Measurements from ENCODE around the gene RAC3.

Gene RAC3

DNA sequence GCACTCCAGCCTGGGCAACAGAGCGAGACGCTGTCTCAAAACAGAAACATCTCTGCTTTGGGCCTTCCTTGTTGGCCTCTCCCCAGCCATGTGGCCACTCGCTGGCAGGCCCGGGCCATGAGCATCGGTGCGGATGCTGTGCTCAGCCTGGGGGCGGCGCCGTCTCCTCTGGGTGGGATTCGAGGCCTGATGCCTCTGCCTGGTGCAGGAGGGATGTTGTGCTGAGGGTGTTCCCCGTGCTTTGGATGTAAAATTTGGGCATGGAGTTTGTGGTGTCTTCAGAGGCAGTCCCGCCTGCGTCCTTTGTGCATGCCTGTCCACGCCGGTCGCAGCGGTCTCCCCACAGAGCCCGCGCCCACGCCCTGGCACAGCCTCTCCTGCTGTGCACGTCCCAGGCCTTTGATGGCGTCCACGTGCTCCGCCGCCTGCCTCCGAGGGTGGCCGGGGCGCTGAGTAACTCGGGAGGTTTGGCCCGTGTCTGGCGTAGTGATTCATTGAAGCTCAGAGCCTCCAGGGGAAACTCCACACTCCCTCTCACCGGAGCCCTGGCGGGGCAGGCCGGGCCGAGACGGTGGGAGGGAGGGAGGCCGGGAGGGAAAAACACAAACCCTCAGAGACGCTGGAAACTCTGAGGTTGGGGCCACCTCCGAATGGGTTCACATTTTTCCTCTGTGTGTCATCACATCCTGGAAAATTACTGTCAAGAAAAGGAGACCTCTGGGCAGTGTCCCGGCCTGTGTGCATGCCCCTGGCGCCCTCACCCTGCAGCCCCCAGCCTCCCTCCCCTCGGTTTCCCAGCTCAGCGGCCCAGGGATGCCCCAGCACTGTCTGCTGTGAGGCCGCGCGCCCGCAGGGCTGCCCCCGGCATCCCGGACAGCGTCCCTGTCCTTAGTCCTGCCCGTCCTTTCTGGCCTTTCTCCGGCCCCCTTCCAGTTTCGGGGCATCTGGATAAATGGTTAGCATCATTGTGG lies 27.8 kb upstream of the RAC3 start:
- no peaks in the 10 kb centered on the region for H3K27me3 ChIP-seq (replicated peaks; ENCODE audit: control insufficient read depth, insufficient read depth, low read length)
- TF ChIP-seq, protein P1, sequence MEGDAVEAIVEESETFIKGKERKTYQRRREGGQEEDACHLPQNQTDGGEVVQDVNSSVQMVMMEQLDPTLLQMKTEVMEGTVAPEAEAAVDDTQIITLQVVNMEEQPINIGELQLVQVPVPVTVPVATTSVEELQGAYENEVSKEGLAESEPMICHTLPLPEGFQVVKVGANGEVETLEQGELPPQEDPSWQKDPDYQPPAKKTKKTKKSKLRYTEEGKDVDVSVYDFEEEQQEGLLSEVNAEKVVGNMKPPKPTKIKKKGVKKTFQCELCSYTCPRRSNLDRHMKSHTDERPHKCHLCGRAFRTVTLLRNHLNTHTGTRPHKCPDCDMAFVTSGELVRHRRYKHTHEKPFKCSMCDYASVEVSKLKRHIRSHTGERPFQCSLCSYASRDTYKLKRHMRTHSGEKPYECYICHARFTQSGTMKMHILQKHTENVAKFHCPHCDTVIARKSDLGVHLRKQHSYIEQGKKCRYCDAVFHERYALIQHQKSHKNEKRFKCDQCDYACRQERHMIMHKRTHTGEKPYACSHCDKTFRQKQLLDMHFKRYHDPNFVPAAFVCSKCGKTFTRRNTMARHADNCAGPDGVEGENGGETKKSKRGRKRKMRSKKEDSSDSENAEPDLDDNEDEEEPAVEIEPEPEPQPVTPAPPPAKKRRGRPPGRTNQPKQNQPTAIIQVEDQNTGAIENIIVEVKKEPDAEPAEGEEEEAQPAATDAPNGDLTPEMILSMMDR (IDR thresholded peaks at IDR 0.05; ENCODE audit: insufficient read depth, low read length, poor library complexity, severe bottlenecking), result no peak
- H3K4me3 ChIP-seq (replicated peaks; ENCODE audit: low read depth, low read length), result no peak overlapping the region
- DNase-seq (ENCODE audit: extremely low read depth, insufficient read length), result no peak
- no peaks in the 10 kb centered on the region; the same call in none of the 2 replicates for H3K36me3 ChIP-seq (ENCODE audit: control insufficient read depth, insufficient read depth, low read length)

DNA sequence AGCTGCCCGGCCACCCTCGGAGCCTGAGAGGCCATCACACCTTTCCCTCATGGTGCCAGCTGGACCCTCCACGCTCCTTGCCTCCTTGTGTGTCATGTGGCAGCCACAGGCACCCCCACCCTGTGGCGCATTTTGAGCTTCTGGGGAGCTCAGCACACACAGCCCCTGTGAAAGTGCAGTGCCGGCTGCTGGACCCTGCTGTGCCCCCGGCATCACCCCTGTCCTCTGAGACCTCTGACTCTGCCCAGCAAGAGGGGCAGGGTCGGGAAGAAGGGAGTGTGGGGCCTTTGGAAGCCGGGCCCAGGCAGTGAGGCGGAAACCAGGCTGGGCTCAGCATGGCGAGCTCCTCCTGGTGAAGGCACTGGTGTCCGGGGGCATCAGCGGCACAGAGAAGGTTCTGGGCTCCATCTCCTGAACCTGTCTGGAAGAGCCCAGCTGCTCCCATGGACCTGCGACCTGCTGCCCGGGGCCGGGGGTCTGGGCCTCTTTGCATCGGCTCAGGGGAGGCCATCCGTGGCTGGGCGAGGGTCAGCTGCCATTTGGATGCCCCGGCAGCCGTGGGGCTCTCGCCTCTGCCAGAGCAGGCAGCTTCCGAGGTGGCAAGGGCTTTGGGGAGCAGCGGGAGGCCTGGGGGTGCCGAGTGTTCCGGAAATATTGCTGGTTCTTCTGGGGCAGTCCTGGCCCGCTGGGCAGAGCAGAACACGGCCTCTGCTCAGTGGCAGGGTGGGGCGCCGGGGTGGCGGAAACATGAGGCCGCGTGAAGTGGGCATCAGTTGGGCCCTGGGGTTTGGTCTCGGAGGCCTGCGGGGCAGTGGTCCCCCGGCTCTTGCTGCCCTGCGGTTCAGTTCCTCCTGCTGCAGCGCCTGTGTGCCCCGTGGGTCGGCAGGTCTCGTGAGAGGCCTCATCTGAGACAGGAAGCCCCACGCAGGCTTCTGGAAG lies 26.7 kb upstream of the RAC3 start:
- H3K27me3 ChIP-seq (replicated peaks; ENCODE audit: control insufficient read depth, insufficient read depth, low read length), result no peaks in the 10 kb centered on the region
- H3K36me3 ChIP-seq (ENCODE audit: control insufficient read depth, insufficient read depth, low read length), result peaks cover 2% of the 10 kb centered on the region; the same call in 1 of the 2 replicates
- no peak overlapping the region for H3K4me3 ChIP-seq (replicated peaks; ENCODE audit: low read depth, low read length)
- TF ChIP-seq, protein P1 (IDR thresholded peaks at IDR 0.05; ENCODE audit: insufficient read depth, low read length, poor library complexity, severe bottlenecking), result no peak
- no peak for DNase-seq (ENCODE audit: extremely low read depth, insufficient read length)

DNA sequence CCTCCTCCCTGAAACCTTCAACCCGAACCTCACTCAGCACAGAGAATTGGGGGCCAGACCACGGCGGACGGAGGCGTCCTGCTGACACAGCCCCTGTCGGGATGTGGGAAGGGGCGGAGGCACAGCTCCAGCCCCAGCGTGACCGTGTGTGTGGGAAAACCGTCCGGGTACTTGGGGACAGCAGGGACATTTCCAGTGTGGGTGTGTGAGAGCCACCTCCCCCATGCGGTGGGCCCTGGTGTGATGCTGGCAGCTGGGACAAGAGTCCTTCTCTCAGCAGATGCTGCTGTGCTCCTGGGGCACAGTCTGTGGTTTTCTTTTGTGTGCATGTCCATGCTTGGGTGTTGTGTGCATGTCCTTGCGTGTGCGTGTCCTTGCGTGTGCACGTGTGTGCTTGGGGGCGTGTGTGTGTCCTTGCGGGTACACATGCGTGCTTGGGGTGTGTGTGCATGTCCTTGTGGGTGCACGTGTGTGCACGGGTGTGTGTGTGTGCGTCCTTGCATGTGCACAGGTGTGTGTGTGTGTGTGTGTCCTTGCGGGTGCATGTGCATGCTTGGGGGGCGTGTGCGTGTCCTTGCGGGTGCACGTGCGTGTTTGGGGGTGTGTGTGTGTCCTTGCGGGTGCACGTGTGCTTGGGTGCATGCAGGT lies 25.7 kb upstream of the RAC3 start:
- TF ChIP-seq, protein P1 (IDR thresholded peaks at IDR 0.05; ENCODE audit: insufficient read depth, low read length, poor library complexity, severe bottlenecking), result no peak
- Histone ChIP-seq H3K27me3 (replicated peaks; ENCODE audit: control insufficient read depth, insufficient read depth, low read length) (no peaks in the 10 kb centered on the region), H3K36me3 (ENCODE audit: control insufficient read depth, insufficient read depth, low read length) (peaks cover 2% of the 10 kb centered on the region; the same call in 1 of the 2 replicates), H3K4me3 (replicated peaks; ENCODE audit: low read depth, low read length) (no peak overlapping the region)
- no peak for DNase-seq (ENCODE audit: extremely low read depth, insufficient read length)

DNA sequence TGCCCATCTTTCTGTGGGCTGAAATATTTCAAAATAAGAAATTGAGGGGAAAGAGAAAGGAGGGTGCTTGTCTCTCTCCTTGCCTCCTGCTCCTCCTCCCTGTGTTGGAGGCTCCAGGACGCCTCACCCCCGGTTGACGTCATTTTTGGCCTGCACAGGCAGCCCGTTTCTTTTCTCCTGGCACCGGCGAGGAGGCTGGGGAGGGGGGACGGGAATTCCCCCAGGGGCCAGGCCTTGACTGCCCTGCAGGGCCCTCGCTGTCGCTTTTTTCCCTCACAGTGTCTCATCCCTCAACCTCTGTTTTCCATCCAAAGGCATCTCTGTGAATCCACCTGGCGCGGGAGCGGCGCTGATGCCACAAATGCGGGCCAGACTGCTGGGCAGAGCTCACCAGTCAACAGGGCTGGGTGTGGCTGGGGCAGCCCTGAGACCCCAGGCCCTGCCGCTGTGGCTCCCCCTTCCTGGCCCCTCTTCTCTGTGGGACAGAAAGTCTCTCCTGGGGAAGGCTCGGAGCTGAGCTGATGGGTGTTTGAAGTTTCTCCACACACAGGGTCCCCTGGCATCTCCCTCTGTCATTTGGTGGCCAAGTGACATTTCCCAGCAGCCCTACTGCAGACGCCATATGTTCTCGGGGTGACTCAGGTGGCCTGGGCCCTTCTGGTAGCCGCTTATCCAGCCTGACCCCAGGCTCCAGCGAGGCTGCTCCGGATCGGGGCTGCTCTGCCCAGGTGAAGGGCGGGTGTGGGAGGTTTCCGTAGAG lies 24.8 kb upstream of the RAC3 start:
- Histone ChIP-seq H3K4me3 (replicated peaks; ENCODE audit: low read depth, low read length) (no peak overlapping the region), H3K36me3 (ENCODE audit: control insufficient read depth, insufficient read depth, low read length) (peaks cover 2% of the 10 kb centered on the region; the same call in 1 of the 2 replicates), H3K27me3 (replicated peaks; ENCODE audit: control insufficient read depth, insufficient read depth, low read length) (no peaks in the 10 kb centered on the region)
- TF ChIP-seq, protein P1 (IDR thresholded peaks at IDR 0.05; ENCODE audit: insufficient read depth, low read length, poor library complexity, severe bottlenecking), result no peak
- DNase-seq (ENCODE audit: extremely low read depth, insufficient read length), result no peak

DNA sequence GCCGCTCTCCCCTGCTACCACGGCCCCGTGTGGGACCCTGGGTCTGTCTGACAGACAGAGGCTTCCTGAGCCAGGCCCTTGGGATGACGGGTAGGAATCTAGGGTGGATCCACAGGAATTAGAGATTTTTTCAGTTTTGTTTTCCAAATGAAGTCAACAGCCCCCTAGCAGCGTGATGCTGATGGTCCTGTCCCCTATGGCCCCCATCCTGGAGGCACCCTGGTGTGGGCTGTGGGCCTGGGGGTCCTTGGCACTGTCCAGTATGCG lies 24.3 kb upstream of the RAC3 start:
- Histone ChIP-seq H3K27me3 (replicated peaks; ENCODE audit: control insufficient read depth, insufficient read depth, low read length) (no peaks in the 10 kb centered on the region), H3K36me3 (ENCODE audit: control insufficient read depth, insufficient read depth, low read length) (peaks cover 2% of the 10 kb centered on the region), H3K4me3 (replicated peaks; ENCODE audit: low read depth, low read length) (no peak overlapping the region)
- TF ChIP-seq, protein P1 (IDR thresholded peaks at IDR 0.05; ENCODE audit: insufficient read depth, low read length, poor library complexity, severe bottlenecking), result no peak
- no peak for DNase-seq (ENCODE audit: extremely low read depth, insufficient read length)

Measured in GM06990 (cell line).